SK-N-SH treated with all-trans-retinoic acid at 6 μM for 48 hours (cell line): ENCODE data around the gene UIMC1.
"Not testable (repeated sequence)": the region's sequence is repeated elsewhere in the genome, so short reads cannot be mapped to it uniquely, and the experiment has no call there.

Experiments used
- GLIS3 ChIP-seq: fragments of 250-450 bp; sonication (Bioruptor Pico); IDR thresholded peaks from 2 replicates; pipeline ENCODE4 v1.5.0; 2020; ENCODE audit warnings: mild to moderate bottlenecking, moderate library complexity
- ZC3H10 ChIP-seq: fragments of 250-450 bp; sonication (Bioruptor Pico); IDR thresholded peaks from 2 replicates; pipeline ENCODE4 v1.5.1; 2021; ENCODE audit warnings: mild to moderate bottlenecking, moderate library complexity
- ZFP30 ChIP-seq: fragments of 450-650 bp; formaldehyde crosslinking; IDR thresholded peaks from 2 replicates; pipeline ENCODE4 v1.5.0; 2022; ENCODE audit warnings: mild to moderate bottlenecking, moderate library complexity
- TF ChIP-seq, protein P1 (sequence below): fragments of 250-450 bp; sonication (Bioruptor Pico); IDR thresholded peaks from 2 replicates; pipeline ENCODE4 v1.5.1; 2020; ENCODE audit warnings: low read depth, mild to moderate bottlenecking, moderate library complexity

DNA sequence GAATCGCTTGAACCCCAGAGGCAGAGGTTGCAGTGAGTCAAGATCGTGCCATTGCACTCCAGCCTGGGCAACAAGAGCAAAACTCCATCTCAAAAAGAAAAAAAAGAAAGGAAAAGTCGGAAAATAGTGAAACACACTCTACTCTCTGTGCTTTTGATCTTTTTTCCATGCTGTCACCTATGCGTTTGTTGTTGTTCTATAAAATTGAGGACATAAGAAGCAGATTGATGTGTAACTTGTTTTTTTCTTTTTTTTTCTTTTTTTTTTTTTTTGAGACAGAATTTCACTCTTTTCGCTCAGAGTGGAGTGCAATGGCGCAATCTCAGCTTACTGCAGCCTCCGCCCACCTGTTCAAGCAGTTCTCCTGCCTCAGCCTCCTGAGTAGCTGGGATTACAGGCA is 42.0 kb upstream of the UIMC1 start:
- not testable (repeated sequence) for TF ChIP-seq ZFP30 (CRISPR knock-in tag); ZC3H10; GLIS3 (CRISPR knock-in tag)
- TF ChIP-seq, protein P1, sequence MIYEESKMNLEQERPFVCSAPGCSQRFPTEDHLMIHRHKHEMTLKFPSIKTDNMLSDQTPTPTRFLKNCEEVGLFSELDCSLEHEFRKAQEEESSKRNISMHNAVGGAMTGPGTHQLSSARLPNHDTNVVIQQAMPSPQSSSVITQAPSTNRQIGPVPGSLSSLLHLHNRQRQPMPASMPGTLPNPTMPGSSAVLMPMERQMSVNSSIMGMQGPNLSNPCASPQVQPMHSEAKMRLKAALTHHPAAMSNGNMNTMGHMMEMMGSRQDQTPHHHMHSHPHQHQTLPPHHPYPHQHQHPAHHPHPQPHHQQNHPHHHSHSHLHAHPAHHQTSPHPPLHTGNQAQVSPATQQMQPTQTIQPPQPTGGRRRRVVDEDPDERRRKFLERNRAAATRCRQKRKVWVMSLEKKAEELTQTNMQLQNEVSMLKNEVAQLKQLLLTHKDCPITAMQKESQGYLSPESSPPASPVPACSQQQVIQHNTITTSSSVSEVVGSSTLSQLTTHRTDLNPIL = not testable (repeated sequence)
